ENCODE measurements around the gene BTBD17.

The BTBD17 gene

GRCh38 chr17:74356646-74357465 lies 4.8 kb downstream of the BTBD17 start:
- TF ChIP-seq GATA2 (IDR thresholded peaks at IDR 0.05; ENCODE audit: low read depth, low read length) (no peak), GATA3 (IDR thresholded peaks at IDR 0.05; ENCODE audit: low read depth, low read length) (no peak)

- TF ChIP-seq GATA3 (IDR thresholded peaks at IDR 0.05; ENCODE audit: low read depth, low read length) (no peak), GATA2 (IDR thresholded peaks at IDR 0.05; ENCODE audit: low read depth, low read length) (no peak)
These were observed 6.6 kb downstream of the BTBD17 start for GRCh38 chr17:74355065-74355464.

- TF ChIP-seq GATA2 (IDR thresholded peaks at IDR 0.05; ENCODE audit: low read depth, low read length) = no peak
- no peak for TF ChIP-seq GATA3 (IDR thresholded peaks at IDR 0.05; ENCODE audit: low read depth, low read length)
These were observed 7.1 kb downstream of the BTBD17 start for GRCh38 chr17:74354561-74354960.

DNA sequence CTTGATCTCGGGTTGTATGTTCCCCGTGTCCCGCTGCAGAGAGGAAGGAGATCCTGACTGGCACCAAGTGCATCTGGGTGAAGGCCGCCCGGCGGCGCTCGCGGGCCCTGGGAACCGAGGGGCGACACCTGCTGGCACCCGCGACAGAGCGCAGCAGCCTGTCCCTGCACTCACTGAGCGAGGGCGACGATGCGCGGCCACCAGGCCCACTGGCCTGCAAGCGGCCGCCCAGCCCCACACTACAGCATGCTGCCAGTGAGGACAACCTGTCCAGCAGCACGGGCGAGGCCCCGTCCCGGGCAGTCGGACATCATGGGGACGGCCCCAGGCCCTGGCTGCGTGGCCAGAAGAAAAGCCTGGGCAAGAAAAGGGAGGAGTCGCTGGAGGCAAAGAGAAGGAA lies 7.5 kb downstream of the BTBD17 start:
- TF ChIP-seq GATA2 (IDR thresholded peaks at IDR 0.05; ENCODE audit: low read depth, low read length) (no peak), GATA3 (IDR thresholded peaks at IDR 0.05; ENCODE audit: low read depth, low read length) (no peak)

- TF ChIP-seq GATA3 (IDR thresholded peaks at IDR 0.05; ENCODE audit: low read depth, low read length) = no peak
- TF ChIP-seq GATA2 (IDR thresholded peaks at IDR 0.05; ENCODE audit: low read depth, low read length) = no peak
These were observed 8.1 kb downstream of the BTBD17 start for GRCh38 chr17:74353446-74354060.

- no peak for TF ChIP-seq GATA2 (IDR thresholded peaks at IDR 0.05; ENCODE audit: low read depth, low read length)
- no peak for TF ChIP-seq GATA3 (IDR thresholded peaks at IDR 0.05; ENCODE audit: low read depth, low read length)
These were observed 10.0 kb downstream of the BTBD17 start for GRCh38 chr17:74351552-74352210.

GRCh38 chr17:74350486-74350885 lies 11.2 kb downstream of the BTBD17 start:
- TF ChIP-seq GATA2 (IDR thresholded peaks at IDR 0.05; ENCODE audit: low read depth, low read length) (no peak), GATA3 (IDR thresholded peaks at IDR 0.05; ENCODE audit: low read depth, low read length) (no peak)

DNA sequence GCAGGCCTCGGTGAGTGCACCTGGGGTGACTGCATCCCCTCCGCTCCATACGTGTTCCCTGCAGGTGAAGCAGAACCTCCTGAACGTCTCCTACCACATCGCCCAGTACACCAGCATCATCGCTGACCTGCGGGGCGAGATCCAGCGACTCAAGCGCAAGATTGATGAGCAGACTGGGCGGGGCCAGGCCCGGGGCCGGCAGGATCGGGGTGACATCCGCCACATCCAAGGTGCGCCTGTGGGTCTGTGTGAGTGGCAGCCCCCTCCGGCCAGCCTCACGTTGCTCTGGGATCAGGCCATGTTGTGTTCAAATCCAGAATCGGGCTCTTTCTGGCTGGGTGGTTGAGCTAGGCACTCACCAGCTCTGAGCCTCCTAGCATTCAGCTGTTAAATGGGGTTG lies 12.5 kb downstream of the BTBD17 start:
- TF ChIP-seq GATA3 (IDR thresholded peaks at IDR 0.05; ENCODE audit: low read depth, low read length) (no peak), GATA2 (IDR thresholded peaks at IDR 0.05; ENCODE audit: low read depth, low read length) (no peak)

DNA sequence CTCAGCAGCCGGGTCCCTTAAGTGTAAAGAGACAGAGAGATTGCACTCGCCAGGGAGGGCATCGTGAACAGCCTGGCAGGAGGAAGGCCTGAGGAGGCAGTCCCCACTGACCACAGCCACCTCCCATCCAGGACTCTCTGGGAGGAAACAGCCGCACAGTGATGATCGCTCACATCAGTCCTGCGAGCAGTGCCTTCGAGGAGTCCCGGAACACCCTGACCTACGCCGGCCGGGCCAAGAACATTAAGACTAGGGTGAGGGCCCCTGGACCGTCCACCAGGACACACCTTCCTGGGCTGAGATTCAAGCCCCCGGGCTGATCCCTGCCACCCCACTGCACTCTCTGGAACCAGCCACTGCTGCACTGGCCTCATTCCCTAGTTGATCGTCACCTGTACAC lies 14.0 kb downstream of the BTBD17 start:
- TF ChIP-seq GATA2 (IDR thresholded peaks at IDR 0.05; ENCODE audit: low read depth, low read length) (no peak), GATA3 (IDR thresholded peaks at IDR 0.05; ENCODE audit: low read depth, low read length) (no peak)

DNA sequence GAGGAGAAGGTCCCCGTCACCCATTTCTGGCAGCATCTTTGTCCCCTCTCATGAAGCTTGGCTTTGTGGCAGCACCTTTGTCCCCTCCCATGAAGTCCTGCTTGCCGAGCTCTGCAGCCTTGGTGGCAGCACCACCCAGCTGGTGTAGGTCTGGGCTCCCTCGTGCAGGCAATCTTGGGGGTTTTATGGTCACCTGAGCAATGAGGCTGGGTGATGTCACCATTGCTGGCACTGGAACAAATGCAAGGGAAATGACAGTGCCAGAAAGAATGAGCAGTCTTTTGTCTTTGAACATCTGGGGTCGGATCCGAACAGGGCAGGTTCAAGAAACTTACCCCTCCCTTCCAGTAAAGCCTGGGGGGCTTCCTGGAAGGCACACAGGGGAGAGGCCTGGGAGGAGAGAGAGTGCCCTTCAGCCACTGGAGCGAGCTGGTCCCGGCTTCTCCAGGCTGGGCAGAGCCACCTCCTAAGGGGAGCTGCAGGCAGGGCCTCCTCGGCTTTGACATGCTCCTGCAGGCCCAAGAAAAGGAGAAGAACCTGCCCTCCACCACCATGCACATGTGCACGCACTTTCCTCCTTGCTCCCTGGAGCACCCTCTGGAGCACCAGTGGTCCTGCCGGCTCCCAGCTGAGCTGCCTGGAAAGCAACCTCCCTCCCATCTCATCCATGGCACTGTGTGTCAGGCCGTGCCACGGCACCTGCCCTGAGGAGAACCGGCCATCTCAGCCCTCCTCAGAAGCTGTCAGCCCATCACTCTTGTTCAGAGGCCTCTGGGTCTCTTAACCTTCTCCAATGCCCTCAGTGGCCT lies 16.0 kb downstream of the BTBD17 start:
- TF ChIP-seq GATA2 (IDR thresholded peaks at IDR 0.05; ENCODE audit: low read depth, low read length) (no peak), GATA3 (IDR thresholded peaks at IDR 0.05; ENCODE audit: low read depth, low read length) (no peak)

DNA sequence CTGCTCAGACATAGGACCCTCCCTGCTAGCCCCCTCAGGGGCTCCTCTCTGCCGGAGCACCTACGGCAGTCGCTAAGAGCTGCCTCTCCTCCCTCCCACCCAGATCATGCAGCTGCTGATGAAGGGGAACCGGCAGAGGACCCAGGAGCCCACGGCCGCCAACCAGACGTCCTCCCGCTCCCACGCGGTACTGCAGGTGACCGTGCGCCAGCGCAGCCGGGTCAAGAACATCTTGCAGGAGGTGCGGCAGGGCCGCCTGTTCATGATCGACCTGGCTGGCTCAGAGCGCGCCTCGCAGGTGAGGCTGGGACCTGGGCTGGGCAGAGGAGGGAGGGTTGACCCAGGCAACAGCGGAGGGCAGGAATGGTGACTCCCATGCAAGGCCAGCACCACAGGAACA lies 17.0 kb downstream of the BTBD17 start:
- TF ChIP-seq GATA2 (IDR thresholded peaks at IDR 0.05; ENCODE audit: low read depth, low read length) = no peak
- TF ChIP-seq GATA3 (IDR thresholded peaks at IDR 0.05; ENCODE audit: low read depth, low read length) = no peak

DNA sequence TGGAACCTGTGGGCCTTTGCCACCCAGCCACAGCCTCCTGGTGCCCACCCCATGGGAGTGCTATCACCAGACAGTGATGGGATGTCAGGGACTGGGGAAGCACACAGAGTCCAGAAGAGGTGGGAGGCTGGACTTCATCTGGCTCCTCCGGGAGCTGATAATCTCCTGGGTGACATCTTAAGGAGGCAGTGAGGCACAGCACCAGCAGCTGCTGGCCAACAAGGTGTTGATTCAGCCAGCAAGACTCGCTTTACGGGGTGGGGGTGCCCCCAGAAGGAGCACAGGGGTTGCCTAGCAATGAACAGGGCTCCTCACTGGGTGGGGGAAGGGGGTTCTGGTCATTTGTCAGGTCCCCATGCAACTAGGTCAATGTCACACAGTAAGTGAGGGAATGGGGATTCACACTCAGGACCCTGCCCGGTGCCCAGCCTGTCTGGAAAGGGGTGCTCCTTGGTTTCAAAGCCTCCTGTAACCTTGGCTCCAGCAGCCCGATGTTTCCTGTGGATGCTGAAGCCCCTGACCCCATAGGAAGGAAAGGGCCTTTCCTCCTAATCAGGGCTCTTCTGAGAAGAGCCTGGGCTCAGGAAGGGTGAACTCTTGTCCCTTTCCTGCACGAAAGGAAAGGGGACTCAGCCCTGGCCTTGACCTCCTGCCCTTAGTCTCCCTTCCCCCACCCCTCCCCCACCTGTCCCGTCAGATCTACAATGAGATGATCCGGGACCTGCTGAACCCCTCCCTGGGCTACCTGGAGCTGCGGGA lies 18.0 kb downstream of the BTBD17 start:
- TF ChIP-seq GATA3 (IDR thresholded peaks at IDR 0.05; ENCODE audit: low read depth, low read length) = no peak
- no peak for TF ChIP-seq GATA2 (IDR thresholded peaks at IDR 0.05; ENCODE audit: low read depth, low read length)

- no peak for TF ChIP-seq GATA2 (IDR thresholded peaks at IDR 0.05; ENCODE audit: low read depth, low read length)
- TF ChIP-seq GATA3 (IDR thresholded peaks at IDR 0.05; ENCODE audit: low read depth, low read length) = no peak
These were observed 18.5 kb downstream of the BTBD17 start for GRCh38 chr17:74343121-74343520.

All from SH-SY5Y (cell line).